GM18951 (cell line): Measurements from ENCODE around the gene SRRD.

Source experiments
- POLR2A ChIP-seq: IDR thresholded peaks from 4 replicates; pipeline ENCODE4 v1.6.1; 2011; ENCODE audit warnings: mild to moderate bottlenecking; ENCODE audit not compliant: insufficient read length, insufficient read depth; ENCODE audit errors: extremely low read depth
- in situ Hi-C: fragments of 300-500 bp; cut with MboI; formaldehyde crosslinking; loops from one replicate; pipeline ENCODE4 v1.12.0; 2022; ENCODE audit warnings: low sequenced_read_pairs, mixed read lengths, inconsistent platforms; ENCODE audit not compliant: unreplicated experiment

SRRD gene

GRCh38 chr22:26481112-26481693, 2.5 kb upstream of the SRRD start:
- in situ Hi-C loops = no loop called here
- no peak for TF ChIP-seq POLR2A

GRCh38 chr22:26481694-26482093, 2.0 kb upstream of the SRRD start:
- no peak for TF ChIP-seq POLR2A
- in situ Hi-C loops = no loop called here

GRCh38 chr22:26482161-26482560, 1.5 kb upstream of the SRRD start:
- in situ Hi-C loops = no loop called here

GRCh38 chr22:26483043-26483438, 636 bp upstream of the SRRD start:
- in situ Hi-C loops = no loop called here
- TF ChIP-seq POLR2A = no peak

More at GRCh38 chr22:26482161-26482560, 1.5 kb upstream of the SRRD start:
- TF ChIP-seq POLR2A = no peak

GRCh38 chr22:26484360-26484706, 656 bp downstream of the SRRD start:
- in situ Hi-C loops = no loop called here
- TF ChIP-seq POLR2A = no peak

- in situ Hi-C loops = no loop called here
- no peak for TF ChIP-seq POLR2A
These were observed 1.3 kb downstream of the SRRD start for GRCh38 chr22:26485013-26485412.

- TF ChIP-seq POLR2A = no peak
- in situ Hi-C loops = no loop called here
These were observed 2.2 kb downstream of the SRRD start for GRCh38 chr22:26485806-26486390.

- TF ChIP-seq POLR2A = no peak
- in situ Hi-C loops = no loop called here
These were observed 2.7 kb downstream of the SRRD start for GRCh38 chr22:26486394-26486793.

GRCh38 chr22:26487996-26488395, 4.3 kb downstream of the SRRD start:
- TF ChIP-seq POLR2A = no peak
- in situ Hi-C loops = no loop called here

GRCh38 chr22:26489447-26490036, 5.9 kb downstream of the SRRD start:
- TF ChIP-seq POLR2A = no peak

GRCh38 chr22:26492220-26492619, 8.5 kb downstream of the SRRD start:
- in situ Hi-C loops = no loop called here
- TF ChIP-seq POLR2A = no peak

More at GRCh38 chr22:26489447-26490036, 5.9 kb downstream of the SRRD start:
- in situ Hi-C loops = no loop called here

- TF ChIP-seq POLR2A = no peak
- in situ Hi-C loops = no loop called here
These were observed 10.8 kb downstream of the SRRD start for GRCh38 chr22:26494506-26494905.

GRCh38 chr22:26496456-26496855, 12.8 kb downstream of the SRRD start:
- in situ Hi-C loops = no loop called here
- no peak for TF ChIP-seq POLR2A

GRCh38 chr22:26499188-26499703, 15.6 kb downstream of the SRRD start:
- in situ Hi-C loops = no loop called here
- TF ChIP-seq POLR2A = no peak
